HepG2 (cell line): ENCODE data around the gene FAHD1. TPM values are rescaled to one million over a fixed set of nuclear protein-coding genes. Genes with fewer than 3 reads are reported as not detected.

ENCODE experiments used
- EP300 ChIP-seq, 3 experiments: sonication (generic) in 1 of 3; formaldehyde crosslinking in 1 of 3; IDR thresholded peaks; 2 replicates each; pipeline versions ENCODE4 v1.5.1 to v1.6.1; 2011 to 2020; ENCODE audit warnings: low read depth in 2 of 3, low read length in 2 of 3, borderline replicate concordance in 1 of 3, improper control_type of control experiment in 1 of 3, mild to moderate bottlenecking in 1 of 3, missing genetic modification reagents in 1 of 3, moderate library complexity in 1 of 3
- HES4 ChIP-seq: sonication (generic); formaldehyde crosslinking; IDR thresholded peaks from 2 replicates; pipeline ENCODE4 v1.9.0; 2021; ENCODE audit warnings: mild to moderate bottlenecking, missing genetic modification reagents, borderline replicate concordance
- NONO ChIP-seq, 2 experiments: fragments of 450-650 bp in 1 of 2; sonication (generic) in 1 of 2; formaldehyde crosslinking in 1 of 2; IDR thresholded peaks in 1 of 2; conservative IDR thresholded peaks in 1 of 2; 2 replicates each; pipeline versions ENCODE4 v1.6.1 to v1.8.0; 2017 to 2022; ENCODE audit warnings: mild to moderate bottlenecking in 1 of 2, missing genetic modification reagents in 1 of 2, moderate library complexity in 1 of 2
- NR2F1 ChIP-seq, 2 experiments: fragments of 450-650 bp in 1 of 2; formaldehyde crosslinking in 1 of 2; IDR thresholded peaks; 2 replicates each; pipeline versions ENCODE4 v1.5.0 to v1.6.1; 2016 to 2020; ENCODE audit warnings: mild to moderate bottlenecking in 1 of 2, missing compliant biosample characterization in 1 of 2, missing genetic modification reagents in 1 of 2, moderate library complexity in 1 of 2
- RXRA ChIP-seq: sonication (generic); formaldehyde crosslinking; IDR thresholded peaks from 2 replicates; pipeline ENCODE4 v1.5.1; 2020; ENCODE audit warnings: missing genetic modification reagents
- RXRB ChIP-seq: IDR thresholded peaks from 2 replicates; pipeline ENCODE4 v1.6.1; 2016; ENCODE audit warnings: borderline replicate concordance, missing genetic modification reagents, missing compliant biosample characterization
- SIX1 ChIP-seq: sonication (generic); formaldehyde crosslinking; IDR thresholded peaks from 2 replicates; pipeline ENCODE4 v1.4.0; 2020; ENCODE audit warnings: missing genetic modification reagents, borderline replicate concordance
- SP1 ChIP-seq, 2 experiments: fragments of 450-650 bp in 1 of 2; sonication (generic) in 1 of 2; formaldehyde crosslinking in 1 of 2; IDR thresholded peaks; 2 replicates each; pipeline versions ENCODE4 v1.4.0 to v1.6.1; 2016 to 2020; ENCODE audit warnings: missing genetic modification reagents in 1 of 2
- ZBTB34 ChIP-seq: sonication (generic); formaldehyde crosslinking; IDR thresholded peaks from 2 replicates; pipeline ENCODE4 v1.8.0; 2022; ENCODE audit warnings: mild to moderate bottlenecking, missing genetic modification reagents
- ZMYM2 ChIP-seq: sonication (generic); formaldehyde crosslinking; IDR thresholded peaks from 2 replicates; pipeline ENCODE4 v1.8.0; 2022; ENCODE audit warnings: mild to moderate bottlenecking, missing genetic modification reagents
- ZNF136 ChIP-seq: sonication (generic); formaldehyde crosslinking; IDR thresholded peaks from 2 replicates; pipeline ENCODE4 v1.8.1; 2022; ENCODE audit warnings: low read depth, mild to moderate bottlenecking, moderate library complexity, missing genetic modification reagents
- ZNF230 ChIP-seq: sonication (generic); formaldehyde crosslinking; IDR thresholded peaks from 2 replicates; pipeline ENCODE4 v1.4.0; 2020; ENCODE audit warnings: mild to moderate bottlenecking, missing genetic modification reagents
- ZNF280B ChIP-seq: sonication (generic); formaldehyde crosslinking; IDR thresholded peaks from 2 replicates; pipeline ENCODE4 v1.5.0; 2020; ENCODE audit warnings: missing genetic modification reagents, mild to moderate bottlenecking, borderline replicate concordance
- ZNF513 ChIP-seq: sonication (generic); formaldehyde crosslinking; conservative IDR thresholded peaks from 2 replicates; pipeline ENCODE4 v1.5.0; 2020; ENCODE audit warnings: missing genetic modification reagents
- ZNF574 ChIP-seq: sonication (generic); formaldehyde crosslinking; IDR thresholded peaks from 2 replicates; pipeline ENCODE4 v1.4.0; 2020; ENCODE audit warnings: missing genetic modification reagents
- polyA plus RNA-seq, 8 experiments: library from polyadenylated mRNA; depleted of rRNA in 3 of 8; stranded (reverse) in 7 of 8; unstranded in 1 of 8; fragments of >200 nt; fragmentation: Illumina TruSeq in 4 of 8; extraction: Trizol in 4 of 8; gene quantifications; 2 replicates each; pipeline versions ENCODE4 v1.2.1 to v1.2.3, GENCODE V29; 2011 to 2016; ENCODE audit warnings: low read depth in 4 of 8, missing spikeins in 1 of 8, mixed read lengths in 1 of 8; ENCODE audit not compliant: insufficient read depth in 1 of 8
- total RNA-seq, 5 experiments: library from RNA; depleted of rRNA; stranded (reverse); fragments of >200 nt; fragmentation: Illumina TruSeq; extraction: Trizol; gene quantifications; 2 replicates each; pipeline ENCODE4 v1.2.3, GENCODE V29; 2016; ENCODE audit warnings: low read depth in 1 of 5
- TF ChIP-seq, protein P1 (sequence below): sonication (generic); formaldehyde crosslinking; IDR thresholded peaks from 2 replicates; pipeline ENCODE4 v1.9.0; 2021; ENCODE audit warnings: missing genetic modification reagents, borderline replicate concordance

FAHD1 gene
- total and polyA plus RNA-seq, 2 of the 13 experiments (the other 11 are each of a cell fraction or from before 2014, with no cell fraction given), result 39.0 to 45.3 TPM

GRCh38 chr16:1825381-1825863 is 1.6 kb upstream of the FAHD1 start (continued):
- TF ChIP-seq ZNF574 (CRISPR knock-in tag) (peak; percentile 54), RXRA (CRISPR knock-in tag) (peak; percentile 64; the same call in 1 of the 2 replicates), ZNF136 (CRISPR knock-in tag) (peak; percentile 59; the same call in 1 of the 2 replicates), SP1 (IDR thresholded peaks at IDR 0.05) (no peak), SP1 (CRISPR knock-in tag; IDR thresholded peaks at IDR 0.05) (0 out of 2 replicates have a peak, but pooled peaks have one; percentile 35), ZBTB34 (CRISPR knock-in tag) (peak; percentile 35), EP300 (IDR thresholded peaks at IDR 0.05; ENCODE audit: low read depth in 2 of 2, low read length in 2 of 2) (peak in 1 of 2 experiments; percentile 57; a peak in 1 of 4 replicates), EP300 (CRISPR knock-in tag; IDR thresholded peaks at IDR 0.05; ENCODE audit: borderline replicate concordance) (no peak), NR2F1 (CRISPR knock-in tag; IDR thresholded peaks at IDR 0.05) (peak in 1 of 2 experiments; percentile 41; a peak in 1 of 4 replicates), HES4 (CRISPR knock-in tag) (no peak), ZMYM2 (CRISPR knock-in tag) (peak; percentile 94), SIX1 (CRISPR knock-in tag) (peak; percentile 40; the same call in 1 of the 2 replicates), ZNF280B (0 out of 2 replicates have a peak, but pooled peaks have one; percentile 27), NONO (IDR thresholded peaks at IDR 0.05) (no peak), NONO (CRISPR knock-in tag; conservative IDR thresholded peaks at IDR 0.05) (0 out of 2 replicates have a peak, but pooled peaks have one; percentile 33), ZNF513 (CRISPR knock-in tag) (no peak), ZNF230 (CRISPR knock-in tag) (no peak), RXRB (CRISPR knock-in tag) (peak; percentile 59; the same call in 1 of the 2 replicates)
- TF ChIP-seq, protein P1, sequence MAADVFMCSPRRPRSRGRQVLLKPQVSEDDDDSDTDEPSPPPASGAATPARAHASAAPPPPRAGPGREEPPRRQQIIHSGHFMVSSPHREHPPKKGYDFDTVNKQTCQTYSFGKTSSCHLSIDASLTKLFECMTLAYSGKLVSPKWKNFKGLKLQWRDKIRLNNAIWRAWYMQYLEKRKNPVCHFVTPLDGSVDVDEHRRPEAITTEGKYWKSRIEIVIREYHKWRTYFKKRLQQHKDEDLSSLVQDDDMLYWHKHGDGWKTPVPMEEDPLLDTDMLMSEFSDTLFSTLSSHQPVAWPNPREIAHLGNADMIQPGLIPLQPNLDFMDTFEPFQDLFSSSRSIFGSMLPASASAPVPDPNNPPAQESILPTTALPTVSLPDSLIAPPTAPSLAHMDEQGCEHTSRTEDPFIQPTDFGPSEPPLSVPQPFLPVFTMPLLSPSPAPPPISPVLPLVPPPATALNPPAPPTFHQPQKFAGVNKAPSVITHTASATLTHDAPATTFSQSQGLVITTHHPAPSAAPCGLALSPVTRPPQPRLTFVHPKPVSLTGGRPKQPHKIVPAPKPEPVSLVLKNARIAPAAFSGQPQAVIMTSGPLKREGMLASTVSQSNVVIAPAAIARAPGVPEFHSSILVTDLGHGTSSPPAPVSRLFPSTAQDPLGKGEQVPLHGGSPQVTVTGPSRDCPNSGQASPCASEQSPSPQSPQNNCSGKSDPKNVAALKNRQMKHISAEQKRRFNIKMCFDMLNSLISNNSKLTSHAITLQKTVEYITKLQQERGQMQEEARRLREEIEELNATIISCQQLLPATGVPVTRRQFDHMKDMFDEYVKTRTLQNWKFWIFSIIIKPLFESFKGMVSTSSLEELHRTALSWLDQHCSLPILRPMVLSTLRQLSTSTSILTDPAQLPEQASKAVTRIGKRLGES (CRISPR knock-in tag), result no peak
